ENCODE measurements around the gene HRH2. TPM values are rescaled to one million over a fixed set of nuclear protein-coding genes. Genes with fewer than 3 reads are reported as not detected.

HRH2 gene
- total RNA-seq, 4 donors from 2014 or later: 0.15 to 4.5 (median 1.4) TPM

GRCh38 chr5:175711031-175711430 is 53.2 kb downstream of the HRH2 start:
- no peaks in the 10 kb centered on the region for H3K9me3 ChIP-seq
- 74 to 84% methylated on average over 5 of the region's 5 CpGs for WGBS, 2 donors
- H3K36me3 ChIP-seq: no peaks in the 10 kb centered on the region
- H3K4me1 ChIP-seq: no peaks in the 10 kb centered on the region
- no peak for DNase-seq
- TF ChIP-seq POLR2A (IDR thresholded peaks at IDR 0.05): no peak
- no peak for TF ChIP-seq CTCF (IDR thresholded peaks at IDR 0.05)
- intact Hi-C loops (cut with DNase I): no loop called here
- H3K27ac ChIP-seq: no peak overlapping the region
- no peak overlapping the region for H3K4me3 ChIP-seq
- peaks cover 0 to 13% (median 0%) of the 10 kb centered on the region in 4 donors for H3K27me3 ChIP-seq

DNA sequence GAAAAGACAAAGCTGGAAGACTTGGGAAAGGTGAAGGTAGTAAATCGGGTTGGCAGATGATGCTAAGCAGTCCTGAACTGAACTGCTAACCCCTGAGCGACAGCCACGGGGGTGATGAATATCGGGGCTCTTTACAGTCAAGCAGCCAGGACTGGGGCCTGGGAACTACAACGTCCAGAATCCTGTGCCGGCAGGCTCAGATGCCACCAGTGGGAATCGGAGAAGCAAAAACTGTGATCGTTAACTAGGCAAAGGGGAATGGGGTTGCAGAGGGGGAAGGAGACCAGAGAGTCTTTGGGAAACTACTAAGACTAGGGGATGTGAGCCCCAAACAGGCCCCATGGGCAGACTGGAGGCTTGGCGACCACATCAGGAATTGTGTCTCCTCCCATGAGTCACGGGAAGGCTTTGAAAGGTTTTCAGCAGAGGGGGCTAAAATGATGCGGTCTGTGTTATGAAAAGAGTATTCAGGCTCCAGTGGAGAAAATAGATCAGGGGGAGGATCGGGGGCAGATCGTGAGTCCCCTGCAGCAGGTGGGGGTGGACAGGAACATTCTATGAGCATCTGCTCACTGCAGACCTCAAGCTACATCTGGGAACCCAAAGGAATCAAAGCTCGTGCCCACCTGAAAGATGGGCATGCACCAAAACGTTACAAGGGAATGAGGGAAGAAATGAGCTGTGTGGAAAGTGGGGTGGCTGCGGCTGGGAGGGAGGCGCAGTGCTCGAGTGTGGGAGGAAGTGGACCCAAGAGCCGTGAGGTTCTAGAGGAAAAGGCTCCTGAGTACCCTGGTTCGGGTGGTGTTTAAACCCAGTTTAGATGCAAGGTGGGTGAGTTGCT is 53.8 kb downstream of the HRH2 start:
- intact Hi-C loops (cut with DNase I): no loop called here
- no peak for DNase-seq
- WGBS, 2 donors: 84 to 85% methylated on average over 20 of the region's 20 CpGs

DNA sequence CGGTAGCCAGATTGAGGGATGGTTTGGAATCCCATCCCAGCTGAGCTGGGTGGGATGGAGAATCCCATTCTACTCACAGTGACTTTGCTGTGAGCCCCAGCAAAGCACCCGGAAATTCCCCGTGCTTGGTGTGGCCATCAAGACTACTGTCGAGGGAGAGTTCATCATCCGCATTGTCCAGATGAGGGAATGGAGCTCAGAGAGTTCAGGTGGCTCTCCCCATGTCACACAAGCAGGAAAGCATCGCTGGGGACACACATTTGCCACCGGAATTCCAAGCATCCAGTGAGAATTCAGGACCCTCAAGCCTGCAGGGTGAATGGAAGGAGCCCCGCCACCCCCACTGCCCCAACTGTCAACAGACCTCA is 54.4 kb downstream of the HRH2 start:
- intact Hi-C loops (cut with DNase I): no loop called here
- H3K4me1 ChIP-seq: no peaks in the 10 kb centered on the region
- no peak overlapping the region for H3K4me3 ChIP-seq
- peaks cover 0 to 6% (median 6%) of the 10 kb centered on the region in 3 donors for H3K9me3 ChIP-seq
- H3K36me3 ChIP-seq: no peaks in the 10 kb centered on the region
- no peak for DNase-seq
- H3K27me3 ChIP-seq: peaks cover 0 to 13% (median 0%) of the 10 kb centered on the region in 4 donors
- TF ChIP-seq POLR2A (IDR thresholded peaks at IDR 0.05) (no peak), CTCF (IDR thresholded peaks at IDR 0.05) (no peak)
- no peak overlapping the region for H3K27ac ChIP-seq
- 87 to 91% methylated on average over 7 to 8 of the region's 8 CpGs for WGBS, 2 donors

More for the DNA sequence above, 53.8 kb downstream of the HRH2 start:
- no peak for TF ChIP-seq CTCF (IDR thresholded peaks at IDR 0.05)
- TF ChIP-seq POLR2A (IDR thresholded peaks at IDR 0.05): no peak
- peaks cover 0 to 13% (median 0%) of the 10 kb centered on the region in 4 donors for H3K27me3 ChIP-seq
- H3K4me3 ChIP-seq: no peak overlapping the region
- H3K4me1 ChIP-seq: no peaks in the 10 kb centered on the region
- H3K27ac ChIP-seq: no peak overlapping the region
- peaks cover 0 to 4% (median under 1%) of the 10 kb centered on the region in 3 donors for H3K9me3 ChIP-seq
- no peaks in the 10 kb centered on the region for H3K36me3 ChIP-seq

GRCh38 chr5:175712681-175713085 is 54.8 kb downstream of the HRH2 start:
- DNase-seq: no peak
- WGBS, 2 donors: 42 to 54% methylated on average over 7 to 11 of the region's 11 CpGs
- H3K4me3 ChIP-seq: no peak overlapping the region
- TF ChIP-seq POLR2A (IDR thresholded peaks at IDR 0.05) (no peak), CTCF (IDR thresholded peaks at IDR 0.05) (no peak)
- intact Hi-C loops (cut with DNase I): no loop called here
- peaks cover 0 to 10% (median 6%) of the 10 kb centered on the region in 3 donors for H3K9me3 ChIP-seq
- H3K4me1 ChIP-seq: no peaks in the 10 kb centered on the region
- H3K27me3 ChIP-seq: peaks cover 0 to 13% (median 0%) of the 10 kb centered on the region in 4 donors
- no peaks in the 10 kb centered on the region for H3K36me3 ChIP-seq
- no peak overlapping the region for H3K27ac ChIP-seq

DNA sequence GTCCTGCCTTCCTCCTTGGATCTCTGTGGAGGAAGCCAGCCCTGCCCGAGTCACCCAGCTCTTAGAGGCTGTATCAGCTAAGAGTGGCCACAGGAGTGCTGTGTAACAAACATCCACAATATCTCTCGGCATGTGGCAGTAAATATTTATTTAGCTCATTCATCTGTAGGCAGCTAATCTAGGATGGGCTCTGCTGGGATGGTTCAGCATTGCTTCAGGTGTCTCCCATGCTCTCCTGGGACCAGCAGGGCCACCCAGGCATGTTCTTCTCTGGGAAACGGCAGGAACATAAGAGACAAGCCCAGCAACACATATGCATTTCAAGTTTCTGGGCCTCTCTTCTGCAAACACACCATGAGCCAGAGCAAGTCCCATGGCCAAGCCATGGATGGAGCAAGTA is 56.1 kb downstream of the HRH2 start:
- Histone ChIP-seq H3K27ac (no peak overlapping the region), H3K36me3 (no peaks in the 10 kb centered on the region), H3K9me3 (peaks cover 0 to 12% (median 6%) of the 10 kb centered on the region in 3 donors), H3K27me3 (peaks cover 0 to 7% (median 0%) of the 10 kb centered on the region in 4 donors), H3K4me1 (no peaks in the 10 kb centered on the region), H3K4me3 (no peak overlapping the region)
- DNase-seq: no peak
- intact Hi-C loops (cut with DNase I): no loop called here
- WGBS, 2 donors: 46% methylated on average over 2 of the region's 3 CpGs; no CpG with 5 or more reads in 1 of the 2 donors
- TF ChIP-seq POLR2A (IDR thresholded peaks at IDR 0.05) (no peak), CTCF (IDR thresholded peaks at IDR 0.05) (no peak)

All from esophagus squamous epithelium (tissue), 5 donors.